Measurements from ENCODE around the gene BSCL2. TPM values are rescaled to one million over a fixed set of nuclear protein-coding genes. Genes with fewer than 3 reads are reported as not detected.
A peak's percentile ranks its signal among the peaks of the same experiment; 100 is the strongest.

BSCL2 gene
- total and polyA plus RNA-seq, 7 experiments from 2014 or later, result 28.4 to 63.5 (median 51.2) TPM

DNA sequence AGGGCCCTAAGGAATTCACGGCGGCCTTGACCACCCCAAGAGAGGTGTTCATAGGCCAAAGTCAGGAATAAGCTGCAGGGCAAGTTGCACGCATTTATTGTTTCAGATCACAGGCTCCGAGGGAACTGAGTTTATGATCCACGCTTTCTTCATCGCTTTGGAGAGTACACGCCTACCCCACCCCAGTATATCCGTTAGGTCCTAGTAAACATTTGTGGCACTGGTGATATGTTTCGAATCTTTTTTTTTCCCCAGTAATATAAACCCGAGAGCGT, 61.6 kb downstream of the BSCL2 start:
- Histone ChIP-seq H3K4me1 (ENCODE audit: control insufficient read depth in 2 of 2, insufficient read depth in 2 of 2, low read length in 2 of 2) (peaks cover 6 to 30% of the 10 kb centered on the region in 2 donors), H3K36me3 (ENCODE audit: control insufficient read depth in 2 of 3, insufficient read depth in 3 of 3, low read length in 3 of 3) (peaks cover 0 to 37% (median 4%) of the 10 kb centered on the region in 3 experiments), H3K27me3 (ENCODE audit: control insufficient read depth in 2 of 2, insufficient read depth in 2 of 2, low read length in 2 of 2) (no peaks in the 10 kb centered on the region), H3K27ac (ENCODE audit: low read depth, low read length) (peak overlapping the region; percentile 97), H3K4me3 (ENCODE audit: low read length) (peak overlapping the region; percentile 84), H3K9me3 (ENCODE audit: control insufficient read depth in 2 of 3, low read length in 3 of 3) (no peaks in the 10 kb centered on the region)
- peaks cover 10 to 46% (median 40%) of the 10 kb centered on the region in 7 donors for H3K4me1 Mint-ChIP-seq
- CTCF ChIA-PET, result interaction anchor here (0.7 to 0.8 kb wide), 3 partner anchors 19 to 211 kb away, joined by 3 read pairs; partner anchors contain the start of genes C11orf98 and CSKMT
- peak in 1 of 9 donors; percentile 23 for DNase-seq
- H3K27me3 Mint-ChIP-seq, result no peaks in the 10 kb centered on the region
- intact Hi-C loops (cut with micrococcal nuclease), result loop anchor here in 1 of 2 donors (1.0 kb wide), 1 partner anchor 8 kb away; the partner anchor contains the start of gene INTS5
- H3K36me3 Mint-ChIP-seq, result peaks cover 0 to 23% (median 4%) of the 10 kb centered on the region in 5 donors
- H3K27ac Mint-ChIP-seq, result peak overlapping the region; percentile 92 to 98 (median 96)
- H3K4me3 Mint-ChIP-seq, result peak overlapping the region; percentile 94 to 99 (median 98)
- peaks cover 0 to 2% (median 0%) of the 10 kb centered on the region in 11 donors for H3K9me3 Mint-ChIP-seq
- POLR2A ChIA-PET, result interaction anchor here (0.6 to 21.6 kb wide), 21 partner anchors 9 to 1622 kb away, joined by 3 to 332 read pairs (median 7); partner anchors contain the start of genes B3GAT3, BSCL2, C11orf98 and CSKMT
- no peak for ATAC-seq

GRCh38 chr11:62644220-62644619, 63.0 kb downstream of the BSCL2 start:
- Histone ChIP-seq H3K27me3 (ENCODE audit: control insufficient read depth in 2 of 2, insufficient read depth in 2 of 2, low read length in 2 of 2) (no peaks in the 10 kb centered on the region), H3K4me3 (ENCODE audit: low read length) (no peak overlapping the region), H3K27ac (ENCODE audit: low read depth, low read length) (no peak overlapping the region), H3K4me1 (ENCODE audit: control insufficient read depth in 2 of 2, insufficient read depth in 2 of 2, low read length in 2 of 2) (peaks cover 10 to 41% of the 10 kb centered on the region in 2 donors), H3K36me3 (ENCODE audit: control insufficient read depth in 2 of 3, insufficient read depth in 3 of 3, low read length in 3 of 3) (peaks cover 4 to 33% (median 5%) of the 10 kb centered on the region in 3 experiments), H3K9me3 (ENCODE audit: control insufficient read depth in 2 of 3, low read length in 3 of 3) (no peaks in the 10 kb centered on the region)
- Mint-ChIP-seq H3K27me3 (no peaks in the 10 kb centered on the region), H3K4me1 (peaks cover 18 to 54% (median 45%) of the 10 kb centered on the region in 7 donors), H3K4me3 (peak overlapping the region; percentile 7 to 99 (median 52)), H3K27ac (peak overlapping the region in 6 of 9 donors; percentile 42 to 75 (median 62)), H3K9me3 (peaks cover 0 to 4% (median 0%) of the 10 kb centered on the region in 11 donors), H3K36me3 (peaks cover 4 to 28% (median 10%) of the 10 kb centered on the region in 5 donors)
- ChIA-PET POLR2A (interaction anchor here (0.6 to 21.6 kb wide), 15 partner anchors 9 to 1627 kb away, joined by 3 to 332 read pairs (median 7); partner anchors contain the start of genes B3GAT3, BSCL2, C11orf98 and CSKMT), CTCF (interaction anchor here (0.6 kb wide), 1 partner anchor 102 kb away, joined by 3 read pairs; no protein-coding TSS in a partner anchor)
- intact Hi-C loops (cut with micrococcal nuclease), result no loop called here
- DNase-seq (no peak), ATAC-seq (no peak)

Other genes with a start within 250 kb of the BSCL2 start
- gene AHNAK, start 160.6 kb downstream of the BSCL2 start, total RNA-seq, result 100 to 1,000 TPM; 174 to 622 (median 243) TPM
- gene AHNAK, start 160.6 kb downstream of the BSCL2 start, polyA plus RNA-seq, result 1 to 10 TPM; 6.7 to 7.7 TPM
- gene EEF1G, start 133.5 kb downstream of the BSCL2 start, total RNA-seq, result 1,000 to 10,000 TPM; 1,186 to 2,550 (median 2,338) TPM
- 1,000 to 10,000 TPM; 2,027 to 2,354 TPM for gene EEF1G, start 133.5 kb downstream of the BSCL2 start, polyA plus RNA-seq
- 10 to 100 TPM; 34.5 to 54.6 (median 37.4) TPM for gene TUT1, start 115.9 kb downstream of the BSCL2 start, total RNA-seq
- gene TUT1, start 115.9 kb downstream of the BSCL2 start, polyA plus RNA-seq, result 10 to 100 TPM; 20.2 to 25.4 TPM
- 100 to 1,000 TPM; 134 to 238 (median 199) TPM for gene MTA2, start 105.6 kb downstream of the BSCL2 start, total RNA-seq
- gene MTA2, start 105.6 kb downstream of the BSCL2 start, polyA plus RNA-seq, result 10 to 100 TPM; 25.6 to 46.4 TPM
- 100 to 1,000 TPM; 152 to 209 (median 188) TPM for gene EML3, start 94.6 kb downstream of the BSCL2 start, total RNA-seq
- gene EML3, start 94.6 kb downstream of the BSCL2 start, polyA plus RNA-seq, result 10 to 100 TPM; 14.6 to 23.9 TPM
- gene ROM1, start 94.2 kb downstream of the BSCL2 start, total RNA-seq, result 1 to 10 TPM; 1.2 to 2.4 (median 2.0) TPM
- under 1 TPM in 1 of 2 donors, not detected in 1; 0.51 TPM for gene ROM1, start 94.2 kb downstream of the BSCL2 start, polyA plus RNA-seq
- gene B3GAT3, start 85.4 kb downstream of the BSCL2 start, total RNA-seq, result 10 to 100 TPM; 55.8 to 78.1 (median 71.2) TPM
- gene B3GAT3, start 85.4 kb downstream of the BSCL2 start, polyA plus RNA-seq, result 10 to 100 TPM; 35.0 to 41.9 TPM
- gene GANAB, start 60.8 kb downstream of the BSCL2 start, total RNA-seq, result 100 to 1,000 TPM; 203 to 313 (median 286) TPM
- gene GANAB, start 60.8 kb downstream of the BSCL2 start, polyA plus RNA-seq, result 100 to 1,000 TPM; 157 to 189 TPM
- 10 to 100 TPM; 14.0 to 33.8 (median 32.1) TPM for gene INTS5, start 54.1 kb downstream of the BSCL2 start, total RNA-seq
- gene INTS5, start 54.1 kb downstream of the BSCL2 start, polyA plus RNA-seq, result 10 to 100 TPM; 39.1 to 72.2 TPM
- gene C11orf98, start 42.2 kb downstream of the BSCL2 start, total RNA-seq, result 100 to 1,000 TPM in 1 of 5 experiments, 10 to 100 TPM in 4; 23.2 to 103 (median 47.6) TPM
- 10 to 100 TPM; 84.2 to 96.9 TPM for gene C11orf98, start 42.2 kb downstream of the BSCL2 start, polyA plus RNA-seq
- gene CSKMT, start 42.1 kb downstream of the BSCL2 start, total RNA-seq, result 10 to 100 TPM in 4 of 5 experiments, 1 to 10 TPM in 1; 8.9 to 29.3 (median 23.7) TPM
- gene CSKMT, start 42.1 kb downstream of the BSCL2 start, polyA plus RNA-seq, result 1 to 10 TPM; 2.5 TPM
- gene UQCC3, start 35.8 kb downstream of the BSCL2 start, total RNA-seq, result 1 to 10 TPM; 2.2 to 8.2 (median 5.8) TPM
- gene UQCC3, start 35.8 kb downstream of the BSCL2 start, polyA plus RNA-seq, result 10 to 100 TPM in 1 of 2 donors, 1 to 10 TPM in 1; 9.1 to 11.1 TPM
- 10 to 100 TPM; 13.8 to 26.4 (median 20.8) TPM for gene LBHD1, start 35.2 kb downstream of the BSCL2 start, total RNA-seq
- gene LBHD1, start 35.2 kb downstream of the BSCL2 start, polyA plus RNA-seq, result 1 to 10 TPM; 3.5 to 5.9 TPM
- gene UBXN1, start 28.4 kb downstream of the BSCL2 start, total RNA-seq, result 100 to 1,000 TPM; 114 to 215 (median 207) TPM
- 100 to 1,000 TPM; 218 to 256 TPM for gene UBXN1, start 28.4 kb downstream of the BSCL2 start, polyA plus RNA-seq
- gene LRRN4CL, start 17.9 kb downstream of the BSCL2 start, total RNA-seq, result under 1 TPM in 3 of 5 experiments, not detected in 2; 0.12 to 0.38 (median 0.24) TPM
- gene LRRN4CL, start 17.9 kb downstream of the BSCL2 start, polyA plus RNA-seq, result not detected
- not detected for gene GNG3, start 252 bp upstream of the BSCL2 start, total RNA-seq
- gene GNG3, start 252 bp upstream of the BSCL2 start, polyA plus RNA-seq, result not detected
- 10 to 100 TPM; 43.4 to 77.5 (median 65.3) TPM for gene HNRNPUL2, start 20.0 kb upstream of the BSCL2 start, total RNA-seq
- 1 to 10 TPM; 1.9 TPM for gene HNRNPUL2, start 20.0 kb upstream of the BSCL2 start, polyA plus RNA-seq
- 10 to 100 TPM; 13.1 to 53.0 (median 47.1) TPM for gene TTC9C, start 21.1 kb upstream of the BSCL2 start, total RNA-seq
- 10 to 100 TPM; 12.0 to 29.3 TPM for gene TTC9C, start 21.1 kb upstream of the BSCL2 start, polyA plus RNA-seq
- 10 to 100 TPM in 3 of 5 experiments, 1 to 10 TPM in 2; 6.4 to 24.1 (median 19.0) TPM for gene ZBTB3, start 46.7 kb upstream of the BSCL2 start, total RNA-seq
- gene ZBTB3, start 46.7 kb upstream of the BSCL2 start, polyA plus RNA-seq, result 1 to 10 TPM; 4.1 to 7.7 TPM
- gene POLR2G, start 54.2 kb upstream of the BSCL2 start, total RNA-seq, result 100 to 1,000 TPM in 1 of 5 experiments, 10 to 100 TPM in 4; 62.7 to 109 (median 77.8) TPM
- 100 to 1,000 TPM; 225 to 245 TPM for gene POLR2G, start 54.2 kb upstream of the BSCL2 start, polyA plus RNA-seq
- 10 to 100 TPM; 13.1 to 34.9 (median 24.1) TPM for gene TAF6L, start 64.0 kb upstream of the BSCL2 start, total RNA-seq
- gene TAF6L, start 64.0 kb upstream of the BSCL2 start, polyA plus RNA-seq, result 10 to 100 TPM in 1 of 2 donors, 1 to 10 TPM in 1; 8.4 to 13.9 TPM
- gene TMEM179B, start 80.0 kb upstream of the BSCL2 start, total RNA-seq, result 10 to 100 TPM; 23.2 to 72.3 (median 50.9) TPM
- 100 to 1,000 TPM; 103 to 113 TPM for gene TMEM179B, start 80.0 kb upstream of the BSCL2 start, polyA plus RNA-seq
- 10 to 100 TPM in 3 of 5 experiments, 1 to 10 TPM in 2; 6.3 to 24.5 (median 21.0) TPM for gene TMEM223, start 84.6 kb upstream of the BSCL2 start, total RNA-seq
- gene TMEM223, start 84.6 kb upstream of the BSCL2 start, polyA plus RNA-seq, result 10 to 100 TPM; 58.5 to 60.4 TPM
- 100 to 1,000 TPM in 4 of 5 experiments, 10 to 100 TPM in 1; 92.1 to 421 (median 195) TPM for gene NXF1, start 98.0 kb upstream of the BSCL2 start, total RNA-seq
- 100 to 1,000 TPM in 1 of 2 donors, 10 to 100 TPM in 1; 66.9 to 106 TPM for gene NXF1, start 98.0 kb upstream of the BSCL2 start, polyA plus RNA-seq
- gene STX5, start 124.6 kb upstream of the BSCL2 start, total RNA-seq, result 100 to 1,000 TPM in 2 of 5 experiments, 10 to 100 TPM in 3; 47.0 to 152 (median 57.3) TPM
- gene STX5, start 124.6 kb upstream of the BSCL2 start, polyA plus RNA-seq, result 10 to 100 TPM; 23.8 to 32.8 TPM
- under 1 TPM in 1 of 5 experiments, not detected in 4; 0.89 TPM for gene TEX54, start 125.4 kb upstream of the BSCL2 start, total RNA-seq
- gene TEX54, start 125.4 kb upstream of the BSCL2 start, polyA plus RNA-seq, result 1 to 10 TPM; 1.6 to 2.1 TPM
- 100 to 1,000 TPM in 4 of 5 experiments, 10 to 100 TPM in 1; 87.2 to 279 (median 102) TPM for gene WDR74, start 132.2 kb upstream of the BSCL2 start, total RNA-seq
- 10 to 100 TPM; 55.0 to 56.9 TPM for gene WDR74, start 132.2 kb upstream of the BSCL2 start, polyA plus RNA-seq
- gene SLC3A2, start 173.5 kb upstream of the BSCL2 start, total RNA-seq, result 100 to 1,000 TPM; 159 to 239 (median 218) TPM
- gene SLC3A2, start 173.5 kb upstream of the BSCL2 start, polyA plus RNA-seq, result 100 to 1,000 TPM; 118 to 189 TPM
- gene CHRM1, start 213.9 kb upstream of the BSCL2 start, total RNA-seq, result not detected
- not detected for gene CHRM1, start 213.9 kb upstream of the BSCL2 start, polyA plus RNA-seq